ENCODE results near the gene PRR5.

PRR5 gene

DNA sequence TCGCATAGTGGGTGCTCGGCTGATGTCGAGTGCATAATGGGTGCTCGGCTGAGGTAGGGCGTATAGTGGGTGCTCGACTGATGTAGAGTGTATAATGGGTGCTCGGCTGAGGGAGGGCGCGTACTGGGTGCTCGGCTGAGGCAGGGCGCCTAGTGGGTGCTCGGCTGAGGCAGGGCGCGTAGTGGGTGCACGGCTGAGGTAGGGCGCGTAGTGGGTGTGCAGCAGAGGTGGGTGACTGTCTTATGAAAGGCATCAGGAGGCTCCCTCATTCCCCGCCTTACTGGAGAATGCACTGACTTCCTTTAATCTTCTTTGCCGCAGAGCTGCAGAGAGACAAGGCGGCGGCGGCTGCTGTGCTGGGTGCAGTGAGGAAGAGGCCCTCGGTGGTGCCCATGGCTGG lies 84.1 kb downstream of the PRR5 start:
- DNase-seq (ENCODE audit: low read depth in 2 of 3, low spot score in 1 of 3), result no peak

- no peak for DNase-seq (ENCODE audit: low read depth in 2 of 3, low spot score in 1 of 3)
These were observed 84.6 kb downstream of the PRR5 start for GRCh38 chr22:44786610-44787009.

Measured in stimulated activated CD4-positive, alpha-beta T cell treated with anti-CD3 and anti-CD28 coated beads, Interleukin-12 subunit alpha, Interleukin-12 subunit beta, amount 100 ng/mL, for 48 hours (primary cell).